Suppressor macrophage treated with lipopolysaccharide for 4 hours (primary cell): ENCODE data around the gene HDAC9.
"Not testable (repeated sequence)": the region's sequence is repeated elsewhere in the genome, so short reads cannot be mapped to it uniquely, and the experiment has no call there.

Experiments used
- DNase-seq: peaks from one replicate; pipeline ENCODE4 v3.0.0-alpha.2; 2020

The HDAC9 gene

GRCh38 chr7:18666107-18666728, 170.7 kb downstream of the HDAC9 start:
- DNase-seq = peak; percentile 88

GRCh38 chr7:18667466-18667865, 171.9 kb downstream of the HDAC9 start:
- DNase-seq = peak; percentile 36

DNA sequence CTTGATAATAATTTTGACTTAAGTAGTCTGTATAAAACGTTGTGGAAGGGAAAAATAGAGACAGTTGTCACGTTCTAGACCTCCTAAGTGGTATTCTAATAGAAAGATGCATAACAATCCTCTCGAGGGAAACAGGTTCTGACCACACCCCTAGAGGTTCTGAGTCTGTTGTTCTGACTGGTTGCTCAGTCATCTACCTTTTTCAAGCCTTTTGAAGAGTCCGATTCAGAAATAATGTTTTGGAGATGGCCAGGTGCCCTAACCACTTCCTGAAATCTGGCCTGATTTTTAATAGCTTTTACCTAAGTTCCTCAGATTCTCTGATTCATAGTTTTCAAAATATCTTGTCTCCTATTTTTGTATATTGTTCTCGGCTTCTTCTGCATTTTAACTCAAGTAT, 175.6 kb downstream of the HDAC9 start:
- no peak for DNase-seq

DNA sequence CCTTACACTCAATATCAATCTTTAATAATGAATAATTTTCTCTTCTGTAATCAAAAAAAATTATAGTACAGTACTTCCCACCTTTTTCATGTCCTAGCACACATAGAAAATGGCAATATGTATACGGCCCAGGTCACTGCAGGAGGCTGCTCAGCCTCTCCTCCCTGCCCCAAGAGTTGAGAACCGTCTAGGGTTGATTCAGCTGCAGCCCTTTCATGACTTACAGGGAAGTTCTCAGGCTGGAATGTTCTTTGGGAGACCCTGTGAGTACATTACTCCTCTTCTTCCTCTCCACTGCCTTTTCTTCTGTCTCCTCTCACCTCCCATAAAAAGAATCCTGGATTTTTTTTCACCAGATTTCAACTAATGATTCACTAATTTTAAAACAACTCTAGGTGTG, 180.0 kb downstream of the HDAC9 start:
- no peak for DNase-seq

DNA sequence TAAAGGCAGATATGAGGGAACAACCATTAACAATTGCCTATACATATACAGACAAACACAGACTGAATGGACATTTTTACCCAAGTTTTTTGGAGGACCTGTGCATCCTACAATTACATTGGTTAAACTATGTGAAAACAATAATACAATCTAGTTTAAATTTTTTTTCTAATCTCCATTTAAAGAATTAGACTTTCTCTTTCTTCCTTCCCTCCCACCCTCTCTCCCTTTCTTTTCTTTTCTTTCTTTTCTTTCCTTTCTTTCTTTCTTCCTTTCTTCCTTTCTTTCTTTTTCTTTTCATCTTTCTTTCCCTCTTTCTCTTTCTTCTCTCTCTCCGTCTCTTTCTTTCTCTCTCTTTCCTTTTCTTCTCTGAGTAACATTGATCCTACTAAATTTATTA, 183.7 kb downstream of the HDAC9 start:
- DNase-seq = no peak

- no peak for DNase-seq
Measured at GRCh38 chr7:18680576-18680975, 185.0 kb downstream of the HDAC9 start.

GRCh38 chr7:18684916-18685315, 189.4 kb downstream of the HDAC9 start:
- DNase-seq = no peak

- no peak for DNase-seq
Measured at GRCh38 chr7:18685971-18686370, 190.4 kb downstream of the HDAC9 start.

GRCh38 chr7:18689551-18689950, 194.0 kb downstream of the HDAC9 start:
- no peak for DNase-seq

GRCh38 chr7:18693406-18693805, 197.9 kb downstream of the HDAC9 start:
- DNase-seq = peak; percentile 49

GRCh38 chr7:18693816-18694215, 198.3 kb downstream of the HDAC9 start:
- no peak for DNase-seq

- DNase-seq = no peak
Measured at GRCh38 chr7:18694484-18694883, 198.9 kb downstream of the HDAC9 start.

DNA sequence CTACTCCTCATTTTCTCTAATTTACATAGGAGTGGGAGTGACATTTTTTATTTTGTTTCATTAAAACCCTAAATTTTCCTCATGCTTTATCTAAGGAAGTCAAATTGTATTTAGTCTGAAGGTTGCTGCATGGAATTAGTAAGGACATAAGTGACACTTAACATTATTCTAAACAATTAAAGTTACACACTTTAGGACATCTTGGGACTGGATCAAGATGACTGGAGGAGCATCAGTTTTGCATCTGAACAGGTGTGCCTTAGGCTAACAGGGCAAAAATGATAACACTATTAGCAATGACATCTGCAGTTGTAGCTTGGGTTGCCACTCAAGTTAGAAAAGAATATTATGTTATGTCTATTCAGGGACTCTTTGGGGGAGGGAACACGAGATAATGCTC, 199.4 kb downstream of the HDAC9 start:
- DNase-seq = no peak

GRCh38 chr7:18698258-18698734, 202.7 kb downstream of the HDAC9 start:
- no peak for DNase-seq

- no peak for DNase-seq
Measured at GRCh38 chr7:18700147-18700546, 204.6 kb downstream of the HDAC9 start.

DNA sequence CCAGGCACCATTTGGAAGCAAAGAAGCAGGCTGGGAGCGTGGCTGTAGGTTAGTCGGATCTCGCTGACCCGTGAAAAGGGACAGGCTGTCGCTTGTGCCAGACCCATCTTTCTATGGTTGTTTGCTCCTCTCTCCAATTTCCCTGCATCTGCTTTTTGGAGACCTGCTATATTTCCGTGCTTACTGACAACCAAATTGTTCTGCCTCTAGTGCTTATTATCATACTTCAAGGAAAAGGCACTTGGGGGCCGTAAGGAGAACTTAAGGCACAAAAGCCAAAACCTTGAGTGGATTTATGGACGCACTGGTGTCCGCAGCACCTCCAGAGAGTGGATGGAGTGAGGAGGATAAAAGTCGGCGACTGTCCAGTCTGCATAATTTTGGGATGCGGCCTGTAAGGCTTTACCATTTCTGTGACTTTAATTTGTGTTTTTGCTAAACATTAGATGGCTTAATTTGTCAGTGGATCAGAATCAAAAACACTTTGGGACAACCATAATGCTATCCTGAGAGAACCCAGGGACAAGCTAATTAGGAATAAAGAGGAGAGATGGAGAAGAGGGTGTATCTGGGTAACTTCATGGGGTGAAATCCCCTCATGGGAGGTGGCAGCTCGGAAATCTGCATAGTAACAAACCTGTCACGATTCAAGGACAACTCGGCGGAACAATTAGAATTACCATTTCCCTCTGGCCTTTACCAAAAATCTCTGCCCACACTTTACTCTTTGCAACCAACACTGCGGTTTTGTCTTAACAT, 206.7 kb downstream of the HDAC9 start:
- DNase-seq = no peak

DNA sequence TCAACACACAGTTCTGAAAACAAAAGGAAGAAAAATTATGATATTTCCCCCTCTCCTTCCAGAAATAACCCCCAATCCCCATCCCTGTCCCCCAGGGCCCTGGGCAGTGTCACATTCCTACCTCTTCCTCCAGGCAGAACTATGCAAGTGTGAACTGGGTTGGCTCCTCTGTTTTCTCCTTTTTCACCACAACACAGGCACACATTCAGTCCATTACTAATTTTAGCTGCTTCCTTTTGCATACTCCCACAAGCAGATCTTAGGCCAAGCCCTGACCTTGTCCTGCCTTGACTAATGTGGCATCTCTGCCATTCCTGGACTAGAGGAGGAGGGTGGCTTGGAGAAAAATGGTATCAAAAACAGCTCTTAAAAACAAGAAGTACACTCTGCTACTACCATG, 208.1 kb downstream of the HDAC9 start:
- no peak for DNase-seq

DNA sequence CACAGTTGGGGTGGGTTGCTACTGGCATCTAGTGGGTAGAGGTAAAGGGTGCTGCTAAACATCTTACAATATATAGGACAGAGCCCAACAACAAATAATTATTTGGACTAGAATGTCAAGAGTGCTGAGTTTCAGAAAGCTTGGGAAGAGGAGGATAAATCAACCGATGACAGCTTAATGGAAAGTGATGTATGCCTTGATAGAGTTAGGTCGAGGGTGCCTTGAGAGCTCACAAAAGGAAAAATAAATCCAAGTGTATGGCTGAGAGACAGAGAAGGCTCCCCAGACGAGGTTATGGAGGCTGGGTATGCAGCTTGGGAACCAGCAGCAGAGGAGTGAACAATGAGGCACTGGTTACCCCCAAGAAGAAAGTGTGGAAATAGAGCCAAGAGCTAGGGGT, 211.1 kb downstream of the HDAC9 start:
- no peak for DNase-seq

DNA sequence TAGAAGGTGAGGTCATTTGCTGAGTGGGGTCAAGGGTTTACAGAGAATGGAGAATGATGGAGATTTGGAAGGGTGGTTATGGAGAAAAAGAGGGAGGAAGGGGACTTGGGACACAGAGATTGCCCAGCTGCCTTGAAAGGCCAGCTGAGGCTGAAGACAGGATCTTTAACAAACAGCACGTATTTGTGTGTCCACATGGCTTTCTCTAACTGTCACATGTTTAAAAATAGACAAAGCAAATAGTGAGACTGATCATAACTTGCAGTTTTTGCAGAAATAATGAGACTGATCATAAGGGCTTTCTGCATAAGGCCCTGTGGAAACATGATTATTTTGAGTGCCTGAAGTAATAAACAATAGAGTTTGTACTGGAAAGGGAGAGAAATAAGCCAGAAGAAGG, 212.7 kb downstream of the HDAC9 start:
- no peak for DNase-seq

DNA sequence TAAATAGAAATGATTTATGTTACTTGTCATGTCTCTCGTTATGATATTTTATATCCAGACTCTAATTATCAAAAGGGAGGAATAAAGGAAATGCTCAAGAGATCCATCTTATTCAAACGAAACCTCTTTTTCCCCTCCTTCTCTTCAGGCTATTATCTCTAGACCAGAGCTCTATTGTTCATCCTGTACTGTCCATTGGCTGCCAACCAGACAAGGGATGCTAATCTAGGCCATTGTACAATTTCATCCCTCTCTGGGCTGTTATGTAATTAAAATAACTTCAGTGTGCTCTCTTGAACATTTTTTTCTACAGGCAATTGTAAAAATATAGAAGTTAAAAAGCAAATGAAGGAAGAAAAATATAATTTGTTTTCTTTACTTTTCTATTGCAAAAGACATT, 220.4 kb downstream of the HDAC9 start:
- no peak for DNase-seq

GRCh38 chr7:18721429-18721828, 225.9 kb downstream of the HDAC9 start:
- no peak for DNase-seq

GRCh38 chr7:18724318-18724717, 228.8 kb downstream of the HDAC9 start:
- DNase-seq = no peak

DNA sequence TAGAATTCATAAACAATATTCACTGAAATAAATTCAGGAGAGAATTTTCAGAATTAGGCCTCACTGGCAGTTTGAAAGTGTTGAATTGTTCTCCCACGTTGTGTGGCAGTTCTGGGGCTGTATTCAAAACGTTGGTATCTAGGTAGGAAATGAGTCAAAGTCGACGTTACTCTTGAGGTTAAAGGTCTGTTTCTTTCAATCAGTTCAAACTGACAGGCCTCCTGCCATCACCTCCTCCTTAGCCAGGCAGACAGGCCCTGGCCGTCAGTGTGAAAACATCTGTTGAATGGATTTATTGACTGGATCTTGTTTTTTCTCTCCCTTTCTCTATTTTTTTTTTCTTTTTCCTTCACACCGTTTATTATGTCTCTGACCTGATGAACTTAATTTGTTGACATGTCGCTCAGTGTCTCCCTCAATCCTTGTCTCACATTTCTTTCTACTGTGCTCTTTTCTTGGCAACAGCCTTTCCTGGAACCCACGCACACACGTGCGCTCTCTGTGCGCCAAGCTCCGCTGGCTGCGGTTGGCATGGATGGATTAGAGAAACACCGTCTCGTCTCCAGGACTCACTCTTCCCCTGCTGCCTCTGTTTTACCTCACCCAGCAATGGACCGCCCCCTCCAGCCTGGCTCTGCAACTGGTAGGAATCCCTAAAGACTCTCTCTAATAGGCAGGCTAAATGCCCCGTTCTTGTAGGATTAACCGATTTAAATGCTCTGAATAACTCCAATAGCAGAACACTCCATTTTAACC, 231.7 kb downstream of the HDAC9 start:
- no peak for DNase-seq

- not testable (repeated sequence) for DNase-seq
Measured at GRCh38 chr7:18736012-18736411, 240.5 kb downstream of the HDAC9 start.
